Parathyroid adenoma (tissue), 2 donors: ENCODE measurements around the gene ANTXRL.
"Not testable (repeated sequence)": the region's sequence is repeated elsewhere in the genome, so short reads cannot be mapped to it uniquely, and the experiment has no call there.

Experiments used
- H2AFZ ChIP-seq: fragments of 300-600 bp; sonication (generic); one replicate; pipeline ENCODE4 v1.7.0; 2017; ENCODE audit warnings: antibody characterized with exemption, mild to moderate bottlenecking
- H3K27ac ChIP-seq: fragments of 300-600 bp; sonication (generic); one replicate; pipeline ENCODE4 v1.7.0; 2017
- H3K27me3 ChIP-seq: fragments of 300-600 bp; sonication (generic); one replicate; pipeline ENCODE4 v1.7.0; 2017; ENCODE audit warnings: low read length; ENCODE audit not compliant: control insufficient read depth, insufficient read depth
- H3K36me3 ChIP-seq: fragments of 300-600 bp; sonication (generic); one replicate; pipeline ENCODE4 v1.7.0; 2017; ENCODE audit warnings: low read length; ENCODE audit not compliant: control insufficient read depth, insufficient read depth
- H3K4me1 ChIP-seq: fragments of 300-600 bp; sonication (generic); one replicate; pipeline ENCODE4 v1.7.0; 2017; ENCODE audit warnings: control low read depth
- H3K4me2 ChIP-seq: fragments of 300-600 bp; sonication (generic); one replicate; pipeline ENCODE4 v1.7.0; 2017; ENCODE audit warnings: low read length
- H3K4me3 ChIP-seq: fragments of 300-600 bp; sonication (generic); one replicate; pipeline ENCODE4 v1.7.0; 2017; ENCODE audit warnings: low read depth, low read length
- H3K79me2 ChIP-seq: fragments of 300-600 bp; sonication (generic); one replicate; pipeline ENCODE4 v1.7.0; 2017; ENCODE audit warnings: control low read depth
- H3K9ac ChIP-seq: fragments of 300-600 bp; sonication (generic); one replicate; pipeline ENCODE4 v1.7.0; 2017; ENCODE audit warnings: mild to moderate bottlenecking
- H3K9me3 ChIP-seq: fragments of 300-600 bp; sonication (generic); one replicate; pipeline ENCODE4 v1.7.0; 2017; ENCODE audit warnings: low read length; ENCODE audit not compliant: control insufficient read depth
- CTCF ChIP-seq: fragments of 300-600 bp; sonication (generic); IDR thresholded peaks from one replicate; pipeline ENCODE4 v1.7.0; 2017; ENCODE audit warnings: antibody characterized with exemption, mild to moderate bottlenecking
- donor health status: primary hyperparathyroidism.

Gene ANTXRL

GRCh38 chr10:46328853-46329689 lies 42.3 kb downstream of the ANTXRL start:
- Histone ChIP-seq H3K27me3 (no peaks in the 10 kb centered on the region), H3K36me3 (no peaks in the 10 kb centered on the region), H3K79me2 (no peaks in the 10 kb centered on the region), H3K27ac (no peak overlapping the region), H3K9me3 (no peaks in the 10 kb centered on the region), H3K4me1 (peaks cover 9% of the 10 kb centered on the region), H2AFZ (no peak overlapping the region), H3K4me2 (no peak overlapping the region), H3K4me3 (no peak overlapping the region), H3K9ac (no peak overlapping the region)
- TF ChIP-seq CTCF = no peak

- Histone ChIP-seq H3K36me3 (no peaks in the 10 kb centered on the region), H3K9me3 (no peaks in the 10 kb centered on the region), H3K4me3 (no peak overlapping the region), H3K9ac (no peak overlapping the region), H3K4me1 (peaks cover 9% of the 10 kb centered on the region), H3K4me2 (no peak overlapping the region), H3K27me3 (no peaks in the 10 kb centered on the region), H2AFZ (no peak overlapping the region), H3K27ac (no peak overlapping the region), H3K79me2 (no peaks in the 10 kb centered on the region)
- no peak for TF ChIP-seq CTCF
Observed at GRCh38 chr10:46329690-46330016, 42.9 kb downstream of the ANTXRL start.

GRCh38 chr10:46330894-46331293 lies 44.1 kb downstream of the ANTXRL start:
- Histone ChIP-seq H3K27ac (no peak overlapping the region), H3K4me1 (no peaks in the 10 kb centered on the region), H3K4me3 (no peak overlapping the region), H3K27me3 (no peaks in the 10 kb centered on the region), H3K79me2 (no peaks in the 10 kb centered on the region), H3K36me3 (no peaks in the 10 kb centered on the region), H3K9me3 (no peaks in the 10 kb centered on the region), H3K9ac (no peak overlapping the region), H2AFZ (no peak overlapping the region), H3K4me2 (no peak overlapping the region)
- TF ChIP-seq CTCF = no peak

GRCh38 chr10:46365484-46365883 lies 78.7 kb downstream of the ANTXRL start:
- H2AFZ ChIP-seq, H3K4me3 ChIP-seq, H3K27me3 ChIP-seq, H3K4me2 ChIP-seq, H3K4me1 ChIP-seq, H3K9me3 ChIP-seq, H3K27ac ChIP-seq, H3K9ac ChIP-seq, H3K79me2 ChIP-seq, H3K36me3 ChIP-seq: not testable (repeated sequence)

- H3K79me2 ChIP-seq = not testable (repeated sequence)
Observed at GRCh38 chr10:46367209-46367608, 80.4 kb downstream of the ANTXRL start.

GRCh38 chr10:46367666-46368240 lies 81.0 kb downstream of the ANTXRL start:
- H3K4me1 ChIP-seq, H3K36me3 ChIP-seq, H3K9me3 ChIP-seq, H3K79me2 ChIP-seq, H3K27ac ChIP-seq, H3K27me3 ChIP-seq, H3K4me2 ChIP-seq, H2AFZ ChIP-seq, H3K9ac ChIP-seq, H3K4me3 ChIP-seq: not testable (repeated sequence)

More at GRCh38 chr10:46367209-46367608, 80.4 kb downstream of the ANTXRL start:
- H2AFZ ChIP-seq, H3K27ac ChIP-seq, H3K36me3 ChIP-seq, H3K27me3 ChIP-seq, H3K4me2 ChIP-seq, H3K4me3 ChIP-seq, H3K4me1 ChIP-seq, H3K9me3 ChIP-seq, H3K9ac ChIP-seq: not testable (repeated sequence)

GRCh38 chr10:46368956-46369355 lies 82.2 kb downstream of the ANTXRL start:
- not testable (repeated sequence) for H3K79me2 ChIP-seq, H3K4me3 ChIP-seq, H3K27me3 ChIP-seq, H3K4me2 ChIP-seq, H3K9me3 ChIP-seq, H2AFZ ChIP-seq, H3K4me1 ChIP-seq, H3K27ac ChIP-seq, H3K9ac ChIP-seq, H3K36me3 ChIP-seq

GRCh38 chr10:46374410-46374809 lies 87.6 kb downstream of the ANTXRL start:
- not testable (repeated sequence) for H3K27ac ChIP-seq, H3K79me2 ChIP-seq, H3K9me3 ChIP-seq, H3K27me3 ChIP-seq, H3K36me3 ChIP-seq, H3K4me3 ChIP-seq, H2AFZ ChIP-seq, H3K9ac ChIP-seq, H3K4me2 ChIP-seq, H3K4me1 ChIP-seq
